Stimulated activated naive CD4-positive, alpha-beta T cell (primary cell): ENCODE data around the gene UPP2.

Source experiments
- DNase-seq, 6 experiments: peaks; one replicate each; lab custom pipeline; 2025; lab: John Stamatoyannopoulos, UW

Gene UPP2

GRCh38 chr2:158112992-158113391, 11.3 kb downstream of the UPP2 start:
- DNase-seq, result no peak

GRCh38 chr2:158113741-158114295, 12.1 kb downstream of the UPP2 start:
- no peak for DNase-seq

GRCh38 chr2:158114516-158114915, 12.8 kb downstream of the UPP2 start:
- DNase-seq, result no peak

- no peak for DNase-seq
Observed at GRCh38 chr2:158115202-158115767, 13.6 kb downstream of the UPP2 start.

DNA sequence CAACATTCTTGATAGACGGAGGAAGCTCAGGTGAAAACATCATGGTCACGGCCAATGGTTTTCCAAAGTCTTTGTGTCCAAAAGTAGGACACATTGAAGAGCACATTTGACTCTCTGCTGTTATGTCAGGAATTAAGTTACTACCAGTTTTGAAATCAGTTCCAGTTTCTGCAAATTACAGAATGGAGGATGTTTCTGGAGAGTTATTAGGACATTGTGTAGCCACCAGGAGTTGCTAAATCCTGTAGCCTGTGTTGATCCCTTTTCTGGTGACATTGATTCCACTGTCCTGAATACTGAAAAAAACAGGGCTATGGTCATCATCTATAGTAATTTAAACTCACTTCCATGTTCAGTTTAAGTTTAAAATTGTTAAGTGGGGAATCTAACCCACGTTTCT, 15.3 kb downstream of the UPP2 start:
- no peak for DNase-seq

- no peak for DNase-seq
Observed at GRCh38 chr2:158120102-158120501, 18.4 kb downstream of the UPP2 start.

DNA sequence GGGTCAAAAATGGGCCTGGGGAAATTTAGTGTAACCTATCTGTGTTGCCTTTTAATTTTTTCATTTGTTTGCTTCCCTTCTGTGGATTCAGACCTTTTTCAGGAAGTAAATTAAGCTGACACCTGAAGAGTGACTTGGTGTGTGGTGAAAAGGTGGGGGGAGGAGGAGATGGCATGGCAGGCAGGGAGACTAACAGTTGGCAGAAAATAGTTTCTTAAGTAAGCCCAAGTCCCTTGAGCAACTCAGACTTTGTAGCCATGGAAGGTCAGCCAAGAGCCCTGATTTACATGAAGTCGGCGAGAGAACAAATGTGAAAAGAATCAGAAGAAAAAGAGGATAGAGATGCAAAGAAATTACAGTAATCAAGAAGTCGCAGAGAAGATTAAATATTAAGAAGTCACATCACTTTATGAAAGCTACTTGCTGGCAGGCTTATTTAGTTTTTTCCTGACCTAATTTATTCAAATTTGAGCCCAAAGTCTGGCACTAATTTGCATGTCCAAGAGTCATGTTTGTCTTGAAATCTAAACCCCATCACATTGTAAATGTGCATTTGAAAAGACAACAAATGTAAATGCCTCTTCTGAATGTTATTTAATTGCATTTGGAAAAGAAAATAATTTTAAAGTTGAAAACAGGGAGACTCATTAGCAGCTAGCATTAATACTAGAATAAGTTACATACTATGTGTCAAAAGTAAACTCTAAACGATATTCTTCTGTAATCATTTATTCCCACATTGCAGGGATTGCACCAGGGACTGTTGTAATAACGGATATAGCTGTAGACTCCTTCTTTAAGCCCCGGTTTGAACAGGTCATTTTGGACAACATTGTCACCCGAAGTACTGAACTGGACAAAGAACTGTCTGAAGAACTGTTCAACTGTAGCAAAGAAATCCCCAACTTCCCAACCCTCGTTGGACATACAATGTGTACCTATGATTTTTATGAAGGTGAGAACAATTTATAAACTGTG, 19.3 kb downstream of the UPP2 start:
- no peak for DNase-seq

- no peak for DNase-seq
Observed at GRCh38 chr2:158124896-158125295, 23.2 kb downstream of the UPP2 start.

DNA sequence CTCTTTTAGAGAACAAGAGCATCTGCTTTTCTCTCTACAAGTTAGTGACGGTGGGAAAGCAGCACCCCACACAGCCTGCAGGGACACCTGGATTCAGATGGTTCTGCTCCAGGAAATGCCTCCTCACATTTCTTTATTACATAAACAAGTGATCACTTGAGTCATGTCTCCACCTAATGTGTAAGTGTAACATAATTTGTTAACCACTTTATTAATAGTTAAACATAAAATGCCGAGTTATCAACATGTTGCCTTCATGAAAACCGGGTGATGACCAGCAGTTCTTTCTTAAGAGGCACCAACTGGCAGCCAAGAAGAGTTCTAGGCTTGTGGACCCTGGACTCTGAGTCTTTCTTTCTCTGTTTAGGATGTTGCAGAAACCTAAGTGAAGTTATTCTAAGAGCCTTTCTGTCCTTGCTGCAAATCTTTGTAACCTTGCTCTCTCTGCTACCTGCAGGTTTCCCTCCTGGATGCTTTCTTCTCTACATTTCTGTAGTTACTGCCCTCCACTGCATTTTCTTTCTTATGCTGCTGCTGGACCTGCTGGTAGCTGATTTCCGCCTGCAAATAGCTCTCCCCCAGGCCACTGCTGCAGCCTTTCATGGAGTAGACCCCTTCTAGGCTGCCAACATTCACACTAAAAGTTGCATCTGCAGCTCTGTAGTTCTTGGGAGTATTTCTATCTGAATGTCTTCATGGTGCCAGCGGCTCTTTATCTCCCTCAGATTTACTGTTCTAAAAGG, 24.3 kb downstream of the UPP2 start:
- DNase-seq, result no peak

- DNase-seq, result no peak
Observed at GRCh38 chr2:158127380-158127804, 25.7 kb downstream of the UPP2 start.

DNA sequence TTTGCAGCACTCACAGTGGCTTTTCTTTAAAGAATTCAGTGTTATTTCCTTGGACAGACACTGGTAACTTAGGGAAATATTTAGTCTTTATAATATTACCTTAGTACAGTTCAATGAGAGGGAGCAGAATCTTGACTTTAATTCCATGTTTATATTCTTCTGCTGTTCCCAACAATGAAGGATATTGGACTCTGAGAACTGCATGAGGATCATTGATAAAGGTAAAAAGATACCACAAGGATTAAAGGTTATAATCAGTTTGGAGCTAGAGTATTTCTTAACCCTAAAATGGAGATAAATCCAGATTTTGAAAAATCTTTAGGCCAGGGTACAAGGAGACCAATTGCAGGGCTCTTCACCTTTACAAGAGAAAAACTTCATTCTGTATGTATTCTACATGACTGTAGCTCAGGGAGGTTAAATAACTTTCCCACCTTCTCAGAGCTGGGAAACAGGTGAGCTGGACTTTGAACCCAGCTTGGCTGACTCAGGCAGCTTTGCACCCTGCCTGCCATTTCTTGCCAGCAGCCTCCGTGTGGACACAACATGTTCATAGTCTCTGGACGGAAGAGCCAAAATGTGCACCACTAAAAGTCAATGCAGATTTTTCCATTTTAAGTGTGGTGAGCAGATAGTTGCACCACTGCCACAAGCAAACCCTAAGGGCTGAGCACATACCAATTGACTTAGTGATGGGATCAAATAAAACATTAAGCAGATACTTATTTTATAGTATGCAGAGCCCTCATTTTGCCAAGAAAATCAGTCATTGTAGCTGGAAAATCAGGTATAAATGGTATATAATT, 26.7 kb downstream of the UPP2 start:
- DNase-seq, result no peak

DNA sequence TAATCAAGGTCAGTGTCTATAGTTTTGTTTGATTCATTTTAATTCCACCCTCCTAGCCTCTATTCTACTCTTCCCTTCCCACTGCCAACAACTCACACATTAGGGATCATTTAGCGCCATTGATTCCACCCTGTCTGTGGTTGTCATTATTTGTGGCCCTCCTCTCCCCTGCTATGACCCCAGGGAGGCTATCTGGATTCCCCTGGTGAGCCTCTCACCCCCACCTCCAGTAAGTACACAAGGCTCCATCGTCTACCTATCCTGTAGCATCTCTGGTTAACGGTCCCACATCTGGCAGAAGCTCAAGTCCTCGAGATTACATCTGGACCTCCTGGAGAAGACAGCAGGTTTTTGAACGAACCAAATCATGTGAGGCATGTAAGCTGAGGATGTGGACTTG, 27.4 kb downstream of the UPP2 start:
- no peak for DNase-seq

- no peak for DNase-seq
Observed at GRCh38 chr2:158130832-158131473, 29.3 kb downstream of the UPP2 start.

DNA sequence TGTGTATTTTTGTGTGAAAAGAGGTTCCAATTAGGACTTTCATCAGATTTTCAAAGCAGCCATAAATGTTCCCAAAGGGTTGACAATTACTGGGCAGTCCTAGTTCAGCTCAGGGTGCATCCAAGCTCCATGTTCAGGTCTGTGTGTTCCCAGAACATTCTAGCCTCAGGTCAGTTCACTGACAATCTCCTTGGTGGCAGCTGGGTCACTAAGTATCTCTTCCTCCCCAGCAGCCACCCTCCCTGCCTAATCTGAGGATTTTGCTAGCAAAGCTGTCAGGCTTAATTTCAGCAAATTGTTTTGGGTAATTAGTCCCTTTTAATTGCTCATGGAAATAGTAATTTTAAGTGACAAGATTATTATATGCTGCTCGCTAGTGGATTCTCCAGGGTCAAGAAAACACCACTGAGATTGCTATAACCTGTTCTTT, 29.8 kb downstream of the UPP2 start:
- no peak for DNase-seq

GRCh38 chr2:158131919-158132566, 30.4 kb downstream of the UPP2 start:
- no peak for DNase-seq

- DNase-seq, result no peak
Observed at GRCh38 chr2:158134055-158134454, 32.4 kb downstream of the UPP2 start.

DNA sequence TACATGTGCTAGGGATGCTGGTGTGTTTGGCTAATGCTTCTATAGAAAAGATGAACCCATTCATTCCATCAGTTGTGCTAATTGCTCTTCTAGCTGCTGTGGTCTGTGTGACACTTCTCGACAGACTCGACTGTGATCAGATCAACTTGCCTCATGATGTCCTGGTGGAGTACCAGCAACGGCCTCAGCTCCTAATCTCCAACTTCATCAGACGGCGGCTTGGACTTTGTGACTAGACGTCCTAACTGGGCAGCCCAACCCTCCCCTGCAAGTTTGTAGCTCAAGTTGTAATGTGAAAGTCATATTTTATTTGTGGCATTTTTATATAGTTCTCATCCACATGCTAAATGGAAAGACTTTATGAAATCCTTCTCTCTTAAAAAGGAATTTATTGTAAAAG, 33.0 kb downstream of the UPP2 start:
- no peak for DNase-seq

DNA sequence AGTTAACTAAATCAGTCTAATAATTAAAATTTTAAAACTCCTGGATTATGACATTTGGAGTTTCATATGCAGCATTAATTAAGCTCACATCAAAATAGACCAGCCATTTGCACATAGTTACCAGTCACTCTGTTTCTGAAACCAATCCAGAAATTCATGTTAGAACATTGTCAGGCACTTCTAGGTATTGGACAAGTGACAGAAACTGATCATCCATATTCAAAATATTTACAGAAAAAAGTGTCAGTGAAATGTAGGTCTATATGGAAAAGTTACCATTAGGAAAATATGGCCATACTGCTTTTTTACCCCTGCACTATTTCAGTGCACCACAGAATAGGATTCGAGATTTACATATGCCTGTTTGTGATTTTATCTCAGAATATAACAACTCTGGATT, 33.4 kb downstream of the UPP2 start:
- no peak for DNase-seq

- DNase-seq, result no peak
Observed at GRCh38 chr2:158138255-158138654, 36.6 kb downstream of the UPP2 start.

DNA sequence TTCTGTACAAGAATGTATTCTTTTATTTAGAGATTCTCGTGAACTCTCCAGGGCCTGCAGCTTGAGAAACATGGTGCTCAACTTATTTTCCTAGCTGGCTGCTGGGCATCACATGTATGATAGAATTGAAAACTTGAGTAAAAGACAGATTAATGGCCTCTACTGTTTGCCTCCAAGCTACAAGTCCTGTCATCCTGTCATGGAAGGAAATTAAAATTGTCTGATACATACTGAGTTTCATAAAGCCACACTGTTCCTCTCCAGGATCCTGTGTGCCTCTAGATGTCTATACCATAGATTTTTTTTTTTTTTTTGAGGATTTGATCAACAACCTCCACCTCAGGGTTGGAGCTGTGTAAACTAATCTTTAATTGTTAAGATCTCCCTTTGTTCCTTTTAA, 38.5 kb downstream of the UPP2 start:
- DNase-seq, result no peak

- DNase-seq, result no peak
Observed at GRCh38 chr2:158142165-158142564, 40.5 kb downstream of the UPP2 start.
